Vagina (tissue), 2 donors: ENCODE results near the gene FTSJ1. TPM values are rescaled to one million over a fixed set of nuclear protein-coding genes. Genes with fewer than 3 reads are reported as not detected.

Experiments
- DNase-seq, 2 donors: peaks; one replicate each; pipeline ENCODE4 v3.0.0-alpha.2; 2017; ENCODE audit errors: extremely low spot score in 2 of 2
- H3K27ac ChIP-seq: fragments of 200-600 bp; sonication (generic); one replicate; pipeline ENCODE4 v1.5.1; 2019
- H3K27me3 ChIP-seq: fragments of 200-600 bp; sonication (generic); one replicate; pipeline ENCODE4 v1.5.1; 2019
- H3K36me3 ChIP-seq, 2 donors: fragments of 200-600 bp; sonication (generic); one replicate each; pipeline ENCODE4 v1.5.1; 2017 to 2019
- H3K4me1 ChIP-seq: fragments of 200-600 bp; sonication (generic); one replicate; pipeline ENCODE4 v1.5.1; 2019
- H3K4me3 ChIP-seq, 2 donors: fragments of 200-600 bp; sonication (generic); 1 replicate in 1 of 2; 2 replicates in 1 of 2; pipeline ENCODE4 v1.5.1; 2016 to 2019
- H3K9me3 ChIP-seq: fragments of 200-600 bp; sonication (generic); one replicate; pipeline ENCODE4 v1.5.1; 2019
- POLR2A ChIP-seq, 2 donors: fragments of 450-650 bp; IDR thresholded peaks; one replicate each; pipeline ENCODE4 v1.6.1; 2017; ENCODE audit warnings: antibody characterized with exemption in 2 of 2, mild to moderate bottlenecking in 2 of 2, moderate library complexity in 2 of 2
- POLR2AphosphoS5 ChIP-seq, 2 donors: sonication (generic); formaldehyde crosslinking; IDR thresholded peaks; one replicate each; pipeline ENCODE4 v1.9.0; 2017; ENCODE audit warnings: antibody characterized with exemption in 2 of 2, mild to moderate bottlenecking in 2 of 2, low read depth in 1 of 2; ENCODE audit not compliant: insufficient read depth in 1 of 2
- intact Hi-C: fragments of 100-400 bp; cut with DNase I; formaldehyde crosslinking; loops from one replicate; pipeline ENCODE4 v1.15.1; 2023
- total RNA-seq: library from RNA; depleted of rRNA; stranded (reverse); fragments of >200 nt; gene quantifications from one replicate; pipeline ENCODE4 v1.2.3, GENCODE V29; 2016
- TF ChIP-seq, protein P1 (sequence below), 3 experiments: fragments of 450-650 bp in 2 of 3; fragments of 200-600 bp in 1 of 3; sonication (generic) in 1 of 3; IDR thresholded peaks; one replicate each; pipeline ENCODE4 v1.5.1; 2017 to 2019; ENCODE audit warnings: antibody characterized with exemption in 3 of 3, mild to moderate bottlenecking in 2 of 3, moderate library complexity in 2 of 3

FTSJ1 gene
- total RNA-seq, 1 donor from 2014 or later, result 31.7 TPM

DNA sequence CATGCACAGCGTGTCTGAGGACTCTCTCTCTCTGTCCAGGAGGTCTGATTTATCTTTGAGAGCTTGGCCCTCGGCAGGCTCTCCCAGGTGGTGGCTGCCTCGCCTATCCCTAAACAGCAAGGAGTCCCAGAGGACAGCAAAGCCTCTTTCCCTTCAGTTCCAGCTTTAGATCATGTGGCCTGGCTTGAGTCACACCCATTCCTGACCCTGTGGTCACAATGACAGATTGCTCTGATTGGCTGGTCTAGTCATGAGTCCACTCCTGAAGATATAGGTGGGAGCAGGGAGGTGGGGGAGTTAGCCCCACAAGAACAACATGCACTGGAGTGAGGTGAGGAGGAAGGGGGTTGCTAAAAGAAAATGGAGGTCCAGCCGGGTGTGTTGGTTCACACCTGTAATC lies 20.7 kb downstream of the FTSJ1 start:
- DNase-seq, result no peak
- TF ChIP-seq POLR2AphosphoS5 (IDR thresholded peaks at IDR 0.05; ENCODE audit: insufficient read depth in 1 of 2, low read depth in 1 of 2) (no peak), POLR2A (IDR thresholded peaks at IDR 0.05) (no peak)
- TF ChIP-seq, protein P1, sequence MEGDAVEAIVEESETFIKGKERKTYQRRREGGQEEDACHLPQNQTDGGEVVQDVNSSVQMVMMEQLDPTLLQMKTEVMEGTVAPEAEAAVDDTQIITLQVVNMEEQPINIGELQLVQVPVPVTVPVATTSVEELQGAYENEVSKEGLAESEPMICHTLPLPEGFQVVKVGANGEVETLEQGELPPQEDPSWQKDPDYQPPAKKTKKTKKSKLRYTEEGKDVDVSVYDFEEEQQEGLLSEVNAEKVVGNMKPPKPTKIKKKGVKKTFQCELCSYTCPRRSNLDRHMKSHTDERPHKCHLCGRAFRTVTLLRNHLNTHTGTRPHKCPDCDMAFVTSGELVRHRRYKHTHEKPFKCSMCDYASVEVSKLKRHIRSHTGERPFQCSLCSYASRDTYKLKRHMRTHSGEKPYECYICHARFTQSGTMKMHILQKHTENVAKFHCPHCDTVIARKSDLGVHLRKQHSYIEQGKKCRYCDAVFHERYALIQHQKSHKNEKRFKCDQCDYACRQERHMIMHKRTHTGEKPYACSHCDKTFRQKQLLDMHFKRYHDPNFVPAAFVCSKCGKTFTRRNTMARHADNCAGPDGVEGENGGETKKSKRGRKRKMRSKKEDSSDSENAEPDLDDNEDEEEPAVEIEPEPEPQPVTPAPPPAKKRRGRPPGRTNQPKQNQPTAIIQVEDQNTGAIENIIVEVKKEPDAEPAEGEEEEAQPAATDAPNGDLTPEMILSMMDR (IDR thresholded peaks at IDR 0.05), result no peak
- Histone ChIP-seq H3K36me3 (no peaks in the 10 kb centered on the region), H3K27ac (no peak overlapping the region), H3K9me3 (no peaks in the 10 kb centered on the region), H3K4me1 (no peaks in the 10 kb centered on the region), H3K27me3 (no peaks in the 10 kb centered on the region), H3K4me3 (no peak overlapping the region)
- intact Hi-C loops, result no loop called here

DNA sequence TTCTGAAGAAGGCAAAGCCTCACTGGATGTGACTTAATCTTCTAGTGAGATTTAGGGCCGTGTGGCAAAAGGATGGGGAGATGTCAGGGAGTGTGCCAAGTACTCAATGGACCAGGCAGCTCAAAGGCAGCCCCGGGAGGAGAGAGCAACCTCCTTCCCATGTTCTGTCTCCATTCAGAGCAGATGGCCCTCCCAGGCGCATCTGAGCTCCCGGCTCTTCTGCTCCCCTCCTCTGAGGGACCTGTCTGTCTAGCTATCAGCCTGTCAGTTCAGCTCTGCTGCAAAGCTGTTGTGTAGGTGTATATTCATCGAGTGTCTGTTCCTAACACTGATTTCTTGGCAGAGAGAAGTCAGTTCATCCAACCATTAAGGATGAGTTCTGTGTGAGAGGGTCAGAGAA lies 21.9 kb downstream of the FTSJ1 start:
- intact Hi-C loops, result no loop called here
- TF ChIP-seq POLR2A (IDR thresholded peaks at IDR 0.05) (no peak), POLR2AphosphoS5 (IDR thresholded peaks at IDR 0.05; ENCODE audit: insufficient read depth in 1 of 2, low read depth in 1 of 2) (no peak)
- TF ChIP-seq, protein P1 (IDR thresholded peaks at IDR 0.05), result no peak

DNA sequence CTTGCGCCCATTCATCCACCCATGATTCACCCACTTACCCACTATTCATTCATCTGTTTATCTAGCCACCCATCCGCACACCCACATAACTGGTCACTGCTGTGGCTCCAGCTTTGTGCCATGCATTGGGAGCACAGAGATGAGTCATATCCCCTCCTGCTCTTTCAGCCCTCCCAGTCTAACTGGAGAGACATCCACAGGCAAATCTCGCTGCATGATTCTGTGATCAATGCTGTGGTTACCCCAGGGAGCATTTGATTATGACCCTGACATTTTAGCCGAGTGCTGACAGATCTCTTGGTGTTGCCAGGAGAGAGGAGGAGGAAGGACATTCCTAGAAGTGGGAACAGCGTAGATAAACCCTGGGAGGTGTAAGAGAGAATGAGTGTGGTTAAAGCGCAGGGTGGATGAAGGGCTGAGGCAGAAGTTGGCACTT lies 22.4 kb downstream of the FTSJ1 start:
- H3K4me1 ChIP-seq, result no peaks in the 10 kb centered on the region
- H3K4me3 ChIP-seq, result no peak overlapping the region
- H3K27me3 ChIP-seq, result no peaks in the 10 kb centered on the region
- no peak for DNase-seq
- no peak for TF ChIP-seq POLR2AphosphoS5 (IDR thresholded peaks at IDR 0.05; ENCODE audit: insufficient read depth in 1 of 2, low read depth in 1 of 2)
- no peak for TF ChIP-seq POLR2A (IDR thresholded peaks at IDR 0.05)
- TF ChIP-seq, protein P1 (IDR thresholded peaks at IDR 0.05), result no peak
- H3K9me3 ChIP-seq, result no peaks in the 10 kb centered on the region
- intact Hi-C loops, result no loop called here
- H3K27ac ChIP-seq, result no peak overlapping the region
- no peaks in the 10 kb centered on the region for H3K36me3 ChIP-seq

More for the DNA sequence above, 21.9 kb downstream of the FTSJ1 start:
- Histone ChIP-seq H3K27me3 (no peaks in the 10 kb centered on the region), H3K36me3 (no peaks in the 10 kb centered on the region), H3K4me3 (no peak overlapping the region), H3K27ac (no peak overlapping the region), H3K9me3 (no peaks in the 10 kb centered on the region), H3K4me1 (no peaks in the 10 kb centered on the region)
- no peak for DNase-seq

DNA sequence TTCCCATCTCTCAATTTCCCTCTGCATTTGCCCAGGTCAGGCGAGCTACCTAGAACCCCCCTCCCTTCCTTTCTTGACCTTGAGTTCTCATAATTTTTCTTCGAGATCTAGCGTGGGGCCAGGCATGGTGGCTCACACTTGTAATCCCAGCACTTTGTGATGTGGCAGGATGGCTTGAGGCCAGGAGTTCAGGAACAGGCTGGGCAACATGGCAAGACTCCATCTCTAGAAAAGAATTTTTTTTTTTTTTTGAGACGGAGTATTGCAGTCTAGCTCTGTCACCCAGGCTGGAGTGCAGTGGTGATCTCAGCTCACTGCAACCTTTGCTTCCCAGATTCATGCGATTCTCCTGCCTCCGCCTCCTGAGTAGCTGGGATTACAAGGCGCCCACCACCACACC lies 28.3 kb downstream of the FTSJ1 start:
- Histone ChIP-seq H3K4me3 (no peak overlapping the region), H3K4me1 (peaks cover 6% of the 10 kb centered on the region), H3K36me3 (no peaks in the 10 kb centered on the region), H3K27me3 (no peaks in the 10 kb centered on the region), H3K27ac (no peak overlapping the region), H3K9me3 (no peaks in the 10 kb centered on the region)
- TF ChIP-seq POLR2A (IDR thresholded peaks at IDR 0.05) (no peak), POLR2AphosphoS5 (IDR thresholded peaks at IDR 0.05; ENCODE audit: insufficient read depth in 1 of 2, low read depth in 1 of 2) (no peak)
- TF ChIP-seq, protein P1 (IDR thresholded peaks at IDR 0.05), result no peak
- no peak for DNase-seq
- intact Hi-C loops, result no loop called here

DNA sequence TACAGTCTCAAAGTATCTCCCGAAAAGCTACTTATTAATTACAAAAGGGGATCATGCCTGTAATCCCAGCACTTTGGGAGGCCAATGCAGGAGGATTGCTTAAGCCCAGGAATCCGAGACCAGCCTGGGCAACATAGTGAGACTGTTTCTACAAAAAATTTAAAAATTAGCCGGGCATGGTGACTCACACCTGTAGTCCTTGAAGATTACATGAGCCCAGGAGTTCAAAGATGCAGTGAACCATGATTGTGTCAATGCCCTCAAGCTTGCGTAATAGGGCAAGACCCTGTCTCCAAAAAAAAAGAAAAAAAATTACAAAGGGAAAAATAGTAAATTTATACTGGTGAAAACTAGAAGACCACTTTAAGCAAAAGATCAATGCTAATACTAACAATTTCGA lies 29.5 kb downstream of the FTSJ1 start:
- intact Hi-C loops, result no loop called here
- Histone ChIP-seq H3K4me3 (no peak overlapping the region), H3K4me1 (peaks cover 6% of the 10 kb centered on the region), H3K27me3 (no peaks in the 10 kb centered on the region), H3K27ac (no peak overlapping the region), H3K36me3 (no peaks in the 10 kb centered on the region), H3K9me3 (no peaks in the 10 kb centered on the region)
- DNase-seq, result no peak
- no peak for TF ChIP-seq POLR2A (IDR thresholded peaks at IDR 0.05)
- TF ChIP-seq POLR2AphosphoS5 (IDR thresholded peaks at IDR 0.05; ENCODE audit: insufficient read depth in 1 of 2, low read depth in 1 of 2), result no peak
- TF ChIP-seq, protein P1 (IDR thresholded peaks at IDR 0.05), result no peak
